K562 (cell line): ENCODE results near the gene PLCL1.

ENCODE experiments used
- CBX5 ChIP-seq: IDR thresholded peaks from 2 replicates; pipeline ENCODE4 v1.6.1; 2014; ENCODE audit warnings: low read depth, borderline replicate concordance
- HBP1 ChIP-seq: fragments of 450-650 bp; formaldehyde crosslinking; IDR thresholded peaks from 2 replicates; pipeline ENCODE4 v1.4.0; 2022; ENCODE audit warnings: missing genetic modification characterization
- POLR2AphosphoS2 ChIP-seq: IDR thresholded peaks from 2 replicates; pipeline ENCODE4 v1.6.1; 2012; ENCODE audit warnings: low read length, improper control_type of control experiment

- TF ChIP-seq HBP1 (CRISPR knock-in tag) (no peak), POLR2AphosphoS2 (no peak), CBX5 (no peak)
These were observed 298.5 kb downstream of the PLCL1 start for GRCh38 chr2:198102856-198103255.
